ENCODE measurements around the gene ZNF730.
A peak's percentile ranks its signal among the peaks of the same experiment; 100 is the strongest.
"Not testable (repeated sequence)": the region's sequence is repeated elsewhere in the genome, so short reads cannot be mapped to it uniquely, and the experiment has no call there.

Gene ZNF730

DNA sequence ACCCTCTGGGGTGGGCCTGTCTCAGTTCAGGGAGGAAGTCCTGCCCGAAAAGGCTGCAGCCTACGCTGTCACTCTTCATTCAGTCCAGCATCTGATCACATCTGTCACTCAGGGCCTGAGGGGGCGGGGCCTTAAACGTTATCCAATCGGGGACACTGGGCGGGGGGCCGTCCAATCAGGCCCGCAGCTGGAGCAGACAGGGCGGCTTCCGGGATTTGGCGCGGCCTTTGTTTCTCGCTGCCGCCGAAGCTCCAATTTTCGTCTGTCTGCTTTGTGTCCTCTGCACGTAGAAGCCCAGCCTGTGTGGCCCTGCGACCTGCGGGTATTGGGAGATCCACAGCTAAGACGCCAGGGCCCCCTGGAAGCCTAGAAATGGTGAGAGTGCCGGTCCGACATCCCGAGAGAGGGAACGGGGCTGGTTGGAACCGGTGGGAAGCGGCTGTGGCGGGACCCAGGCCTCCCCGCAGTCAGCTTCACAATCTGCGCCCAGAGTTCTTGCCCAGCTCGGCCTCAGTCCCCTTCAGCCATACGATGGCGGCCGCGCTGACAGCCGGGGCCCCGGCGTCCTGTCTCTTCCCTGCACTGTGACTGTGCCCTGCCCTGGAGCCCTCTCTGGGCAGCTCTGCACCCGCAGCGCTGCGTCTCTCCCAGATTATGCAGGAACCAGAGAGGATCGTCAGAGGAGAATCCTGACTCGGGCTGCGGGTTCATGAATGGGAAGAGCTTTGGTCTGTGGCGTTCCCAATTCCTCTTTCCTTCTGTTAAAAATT lies at the start of gene ZNF730:
TSS of gene ZNF730 (plus strand) at position 224 of the 770 bp plus-strand sequence. CDS start at position 373, 149 bp downstream.
- peak; percentile 73 for DNase-seq (ENCODE audit: low spot score)

DNA sequence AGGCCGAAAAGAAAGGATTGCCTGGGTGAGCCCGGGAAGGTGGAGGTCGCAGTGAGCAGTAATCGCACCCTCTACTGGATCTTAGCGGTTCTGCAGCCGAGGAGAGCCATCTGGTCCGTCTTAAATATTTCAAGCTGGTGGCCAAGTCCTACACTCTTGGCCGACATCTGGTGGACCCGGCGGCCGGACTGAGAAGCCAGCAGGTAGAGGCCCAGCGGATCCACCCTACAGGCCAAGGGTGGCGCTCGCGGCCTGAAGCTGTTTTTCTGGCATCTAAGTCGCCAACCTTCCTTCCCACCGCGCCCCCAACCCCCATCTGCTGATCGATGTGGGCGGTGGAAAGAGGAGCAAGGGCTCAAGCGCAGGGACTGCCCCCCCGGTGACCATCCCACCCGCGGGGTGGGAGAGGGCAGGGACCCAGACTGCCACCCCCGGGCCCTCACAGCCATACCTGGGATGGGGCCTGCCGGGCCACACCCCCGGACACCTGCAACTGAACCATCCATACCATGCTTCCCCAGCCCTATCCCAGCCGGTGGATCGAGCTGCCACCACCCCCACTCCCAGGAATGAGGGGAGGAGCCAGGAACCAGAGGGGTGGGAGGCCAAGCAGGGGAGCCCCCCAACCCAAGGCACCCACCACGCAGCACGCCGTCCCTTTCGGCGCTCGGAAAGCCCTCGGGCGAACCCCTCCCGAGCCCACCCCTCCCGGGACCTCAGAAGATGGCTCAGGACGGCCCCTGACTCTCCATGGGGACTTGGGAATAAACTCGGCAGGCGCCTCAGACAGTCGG lies 46.3 kb upstream of the ZNF730 start:
- DNase-seq (ENCODE audit: low spot score), result no peak

DNA sequence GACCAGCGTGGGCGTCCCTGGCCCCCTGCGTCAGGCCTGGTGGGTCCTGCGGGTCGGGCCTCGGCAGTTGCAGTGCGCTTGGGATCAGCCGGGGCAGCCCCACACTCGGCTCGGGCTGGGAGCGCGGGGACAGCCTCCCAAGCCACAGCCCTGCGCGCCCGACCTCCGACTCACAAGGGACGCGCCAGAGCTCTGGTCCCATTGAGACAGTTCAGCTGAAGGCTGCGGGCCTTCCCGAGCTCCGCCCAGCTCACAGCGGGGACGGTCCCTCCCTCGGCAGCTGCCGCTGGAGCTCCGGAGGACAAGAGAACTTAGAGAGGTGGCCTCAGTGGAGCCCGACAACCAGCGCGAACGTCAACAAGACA lies 45.7 kb upstream of the ZNF730 start:
- DNase-seq (ENCODE audit: low spot score), result no peak

DNA sequence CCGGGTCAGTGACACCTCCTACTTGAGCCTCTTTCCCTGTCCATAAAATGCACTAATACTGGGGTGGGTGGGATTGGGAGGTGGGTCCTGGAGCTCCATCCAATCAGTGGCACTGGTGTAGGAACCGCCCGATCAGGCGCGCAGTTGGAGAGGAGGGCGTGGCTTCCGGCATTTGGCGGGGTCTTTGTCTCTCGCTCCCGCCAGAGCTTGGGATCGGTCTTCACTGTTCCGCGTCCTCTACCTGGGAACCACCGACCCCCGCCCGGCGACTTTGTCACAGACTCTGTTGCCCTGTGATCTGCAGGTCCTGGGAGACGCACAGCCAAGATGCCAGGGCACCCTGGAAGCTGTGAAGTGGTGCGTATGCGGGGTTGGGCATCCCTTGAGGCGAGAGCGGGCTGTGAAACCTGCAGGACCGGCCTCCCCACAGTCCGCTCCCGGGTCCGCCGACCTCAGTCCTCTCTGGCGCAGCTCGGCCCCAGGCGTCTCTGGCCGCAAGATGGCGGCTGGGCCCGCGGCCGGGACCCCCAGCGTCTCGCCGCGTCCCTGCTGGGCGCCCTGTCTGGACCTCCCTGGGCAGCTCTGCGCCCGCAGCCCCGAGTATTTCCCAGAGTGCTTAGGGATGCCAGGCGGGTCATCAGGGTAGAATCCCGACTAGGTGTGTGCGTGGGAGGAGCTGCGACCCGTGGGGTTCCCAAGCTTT lies 41.6 kb upstream of the ZNF730 start:
- peak; percentile 29 for DNase-seq (ENCODE audit: low spot score)

DNA sequence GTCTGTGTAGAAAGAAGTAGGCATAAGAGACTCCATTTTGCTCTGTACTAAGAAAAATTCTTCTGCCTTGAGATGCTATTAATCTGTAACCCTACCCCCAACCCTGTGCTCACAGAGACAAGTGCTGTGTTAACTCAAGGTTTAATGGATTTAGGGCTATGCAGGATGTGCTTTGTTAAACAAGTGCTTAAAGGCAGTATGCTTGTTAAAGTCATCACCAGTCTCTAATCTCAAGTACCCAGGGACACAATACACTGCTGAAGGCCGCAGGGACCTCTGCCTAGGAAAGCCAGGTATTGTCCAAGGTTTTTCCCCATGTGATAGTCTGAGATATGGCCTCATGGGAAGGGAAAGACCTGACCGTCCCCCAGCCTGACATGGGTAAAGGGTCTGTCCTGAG lies 39.0 kb upstream of the ZNF730 start:
- not testable (repeated sequence) for DNase-seq (ENCODE audit: low spot score)

DNA sequence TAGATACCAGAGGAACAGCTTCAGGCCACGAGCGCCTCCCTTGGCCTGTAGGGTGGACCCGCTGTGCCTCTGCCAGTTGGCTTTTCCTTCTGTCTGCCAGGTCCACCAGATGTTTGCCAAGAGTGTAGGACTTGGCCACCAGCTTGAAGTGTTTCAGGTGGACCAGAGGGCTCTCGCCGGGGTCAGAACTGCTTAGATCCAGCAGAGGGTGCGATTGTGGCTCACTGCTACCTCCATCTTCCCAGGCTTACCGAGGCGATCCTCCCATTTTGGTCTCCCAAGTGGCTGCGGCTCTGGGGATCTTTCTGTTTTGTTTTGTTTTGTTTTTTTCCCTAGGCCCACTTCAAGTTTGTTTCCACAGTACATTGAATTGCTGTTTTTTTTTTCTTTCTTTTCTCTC lies 23.0 kb upstream of the ZNF730 start:
- no peak for DNase-seq (ENCODE audit: low spot score)

DNA sequence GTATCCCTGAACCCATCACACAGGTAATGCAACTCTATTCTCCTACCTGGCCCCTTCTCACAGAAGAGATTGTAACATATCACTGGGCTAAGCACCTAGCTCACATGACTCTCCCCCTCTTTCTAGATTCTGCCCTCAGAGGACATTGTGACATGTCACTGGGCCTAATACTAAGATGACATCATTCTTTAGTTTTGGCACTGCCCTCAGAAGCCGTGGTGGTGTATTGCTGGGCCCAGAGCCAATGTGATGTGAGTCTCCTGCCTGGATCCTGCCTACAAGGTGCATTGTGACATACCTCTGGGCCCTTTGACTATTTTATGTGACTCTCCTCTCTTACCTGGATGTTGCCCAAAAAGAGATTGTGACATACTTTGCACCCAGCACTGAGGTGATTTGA lies 21.4 kb upstream of the ZNF730 start:
- no peak for DNase-seq (ENCODE audit: low spot score)

DNA sequence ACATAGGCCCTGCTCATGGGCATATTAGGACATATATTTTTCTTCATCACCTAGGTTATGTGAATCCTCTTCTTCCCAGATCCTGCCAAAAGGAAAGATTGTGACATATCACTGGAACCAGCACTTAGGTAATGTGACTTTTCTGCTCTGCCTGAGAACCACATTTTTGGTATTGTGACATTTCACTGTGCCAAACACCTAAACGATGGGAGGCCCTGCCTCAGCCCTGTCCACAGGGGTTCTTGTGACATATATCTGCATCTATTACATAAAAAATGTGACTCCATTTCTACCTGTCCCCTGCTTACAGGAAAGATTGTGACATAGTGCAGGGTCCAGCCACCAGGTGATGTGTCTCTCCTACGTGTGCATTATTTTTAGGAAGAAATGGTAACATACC lies 18.5 kb upstream of the ZNF730 start:
- no peak for DNase-seq (ENCODE audit: low spot score)

DNA sequence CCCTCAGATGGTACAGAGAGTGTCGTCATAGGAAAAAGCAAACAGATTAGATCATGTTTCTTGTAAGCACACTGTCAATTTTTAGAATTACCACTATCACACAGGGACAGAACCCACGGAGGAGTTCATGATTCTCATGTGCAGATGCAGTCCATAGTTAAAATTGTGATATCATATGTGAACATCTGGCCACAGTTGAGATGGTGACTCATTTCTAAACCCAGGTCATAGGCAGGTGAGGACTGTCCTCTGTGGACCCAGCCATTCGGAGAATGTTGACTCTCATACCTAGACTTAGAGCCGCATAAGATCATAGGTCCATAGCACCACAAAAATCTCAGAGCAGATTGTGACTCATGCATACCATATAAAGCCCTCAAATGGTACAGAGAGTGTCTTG lies 17.8 kb upstream of the ZNF730 start:
- no peak for DNase-seq (ENCODE audit: low spot score)

DNA sequence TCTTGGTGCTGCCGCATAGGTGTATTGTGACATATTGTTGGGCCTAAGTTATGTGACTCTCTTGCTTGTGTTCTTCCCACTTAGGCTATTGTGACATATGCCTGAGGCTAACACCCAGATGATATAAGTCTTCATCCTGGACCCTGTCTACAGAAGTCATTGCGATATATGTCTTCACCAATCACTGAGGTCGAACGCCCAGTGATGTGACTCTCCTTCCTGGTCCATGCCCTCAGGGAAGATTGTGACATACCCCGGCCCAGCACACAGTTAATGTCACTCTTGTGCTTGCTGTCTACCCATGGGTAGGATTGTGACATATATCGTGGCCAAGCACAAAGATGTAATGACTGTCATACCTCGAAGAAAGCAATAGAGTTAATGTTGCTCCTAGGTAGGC lies 16.9 kb upstream of the ZNF730 start:
- no peak for DNase-seq (ENCODE audit: low spot score)

DNA sequence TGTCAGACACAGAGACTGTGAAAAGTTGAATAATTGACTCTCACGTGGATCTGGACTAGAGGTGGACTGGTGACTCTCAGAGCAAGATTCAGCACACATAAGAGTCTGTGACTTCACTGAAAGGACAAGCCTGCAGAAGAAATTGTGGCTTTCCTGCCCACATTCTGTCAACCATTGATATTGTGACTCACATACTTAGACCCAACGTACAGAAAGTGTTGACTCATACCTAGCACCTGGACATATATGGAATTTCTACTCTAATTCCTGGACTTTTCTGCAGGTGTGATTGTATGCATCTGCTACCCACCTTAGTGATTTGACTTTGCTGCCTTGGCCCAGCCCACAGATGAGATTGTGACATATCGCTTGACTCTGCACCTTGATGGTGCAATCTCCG lies 15.6 kb upstream of the ZNF730 start:
- no peak for DNase-seq (ENCODE audit: low spot score)

DNA sequence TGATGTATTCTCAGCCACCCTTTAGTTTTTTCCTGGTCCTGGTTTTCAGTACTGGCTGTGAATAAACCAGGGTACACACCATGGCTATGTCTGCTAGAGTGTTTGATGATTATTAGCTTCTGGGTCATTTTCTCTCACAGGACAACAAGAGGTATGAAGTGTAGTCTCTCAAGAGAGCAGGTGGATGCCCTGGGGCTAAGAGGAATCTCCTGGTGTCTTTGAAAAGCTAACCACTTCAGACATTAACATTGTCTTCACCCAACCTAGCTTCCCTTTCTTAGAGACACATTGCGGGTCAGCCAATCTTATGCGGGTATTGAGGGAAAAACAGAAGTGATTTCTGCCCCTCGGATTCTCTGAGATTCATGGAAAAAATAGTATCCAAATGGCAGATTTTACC lies 1.6 kb downstream of the ZNF730 start:
- no peak for DNase-seq (ENCODE audit: low spot score)

DNA sequence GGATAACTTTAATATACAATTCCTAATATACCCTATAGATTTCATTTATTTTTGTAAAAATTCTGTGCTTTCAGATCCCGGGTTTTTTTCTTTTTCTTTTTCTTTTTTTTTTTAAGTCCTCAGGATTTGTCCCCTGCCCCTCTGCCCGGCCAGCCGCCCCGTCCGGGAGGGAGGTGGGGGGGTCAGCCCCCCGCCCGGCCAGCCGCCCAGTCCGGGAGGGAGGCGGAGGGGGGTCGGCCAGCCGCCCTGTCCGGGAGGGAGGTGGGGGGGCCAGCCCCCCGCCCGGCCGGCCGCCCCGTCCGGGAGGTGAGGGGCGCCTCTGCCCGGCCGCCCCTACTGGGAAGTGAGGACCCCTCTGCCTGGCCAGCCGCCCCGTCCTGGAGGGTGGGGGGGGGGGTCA lies 17.4 kb downstream of the ZNF730 start:
- DNase-seq (ENCODE audit: low spot score), result not testable (repeated sequence)

DNA sequence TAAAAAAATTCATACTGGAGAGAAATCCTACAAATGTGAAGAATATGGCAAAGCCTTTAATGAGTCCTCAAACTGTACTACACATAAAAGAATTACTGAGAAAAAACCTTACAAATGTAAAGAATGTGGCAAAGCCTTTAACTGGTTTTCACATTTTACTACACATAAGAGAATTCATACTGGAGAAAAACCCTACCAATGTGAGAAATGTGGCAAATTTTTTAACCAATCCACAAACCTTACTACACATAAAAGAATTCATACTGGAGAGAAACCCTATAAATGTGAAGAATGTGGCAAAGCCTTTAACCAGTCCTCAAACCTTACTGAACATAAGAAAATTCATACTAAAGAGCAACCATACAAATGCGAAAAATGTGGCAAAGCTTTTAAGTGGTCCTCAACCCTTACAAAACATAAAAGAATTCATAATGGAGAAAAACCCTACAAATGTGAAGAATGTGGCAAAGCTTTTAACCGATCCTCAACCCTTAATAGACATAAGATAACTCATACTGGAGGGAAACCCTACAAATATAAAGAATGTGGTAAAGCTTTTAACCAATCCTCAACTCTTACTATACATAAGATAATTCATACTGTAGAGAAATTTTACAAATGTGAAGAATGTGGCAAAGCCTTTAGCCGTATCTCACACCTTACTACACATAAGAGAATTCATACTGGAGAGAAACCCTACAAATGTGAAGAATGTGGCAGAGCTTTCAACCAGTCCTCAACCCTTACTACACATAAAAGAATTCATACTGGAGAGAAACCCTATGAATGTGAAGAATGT lies 29.0 kb downstream of the ZNF730 start:
- DNase-seq (ENCODE audit: low spot score), result no peak

DNA sequence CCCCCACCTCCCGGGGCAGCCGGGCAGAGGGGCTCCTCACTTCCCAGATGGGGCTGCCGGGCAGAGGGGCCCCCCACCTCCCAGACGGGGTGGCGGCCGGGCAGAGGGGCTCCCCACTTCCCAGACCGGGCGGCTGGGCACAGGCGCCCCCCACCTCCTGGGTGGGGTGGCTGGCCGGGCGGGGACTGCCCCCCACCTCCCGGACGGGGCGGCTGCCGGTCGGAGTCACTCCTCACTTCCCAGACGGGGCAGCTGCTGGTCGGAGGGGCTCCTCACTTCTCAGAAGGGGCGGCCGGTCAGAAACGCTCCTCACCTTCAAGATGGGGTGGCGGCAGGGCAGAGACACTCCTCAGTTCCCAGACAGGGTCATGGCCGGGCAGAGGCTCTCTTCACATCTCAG lies 43.9 kb downstream of the ZNF730 start:
- DNase-seq (ENCODE audit: low spot score), result no peak

DNA sequence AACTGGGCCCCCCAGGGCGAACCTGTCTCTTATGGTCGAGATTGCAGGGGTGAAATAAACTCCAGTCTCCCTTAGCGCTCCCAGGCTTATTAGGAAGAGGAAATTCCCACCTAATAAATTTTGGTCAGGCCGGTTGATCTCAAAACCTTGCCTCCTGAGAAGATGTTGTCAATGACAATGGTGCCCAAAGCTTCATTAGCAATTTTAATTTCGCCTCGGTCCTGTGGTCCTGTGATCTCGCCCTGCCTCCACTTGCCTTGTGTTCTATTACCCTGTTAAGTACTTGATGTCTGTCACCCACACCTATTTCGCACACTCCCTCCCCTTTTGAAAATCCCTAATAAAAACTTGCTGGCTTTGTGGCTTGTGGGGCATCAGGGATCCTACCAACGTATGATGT lies 51.5 kb downstream of the ZNF730 start:
- DNase-seq (ENCODE audit: low spot score), result not testable (repeated sequence)

DNA sequence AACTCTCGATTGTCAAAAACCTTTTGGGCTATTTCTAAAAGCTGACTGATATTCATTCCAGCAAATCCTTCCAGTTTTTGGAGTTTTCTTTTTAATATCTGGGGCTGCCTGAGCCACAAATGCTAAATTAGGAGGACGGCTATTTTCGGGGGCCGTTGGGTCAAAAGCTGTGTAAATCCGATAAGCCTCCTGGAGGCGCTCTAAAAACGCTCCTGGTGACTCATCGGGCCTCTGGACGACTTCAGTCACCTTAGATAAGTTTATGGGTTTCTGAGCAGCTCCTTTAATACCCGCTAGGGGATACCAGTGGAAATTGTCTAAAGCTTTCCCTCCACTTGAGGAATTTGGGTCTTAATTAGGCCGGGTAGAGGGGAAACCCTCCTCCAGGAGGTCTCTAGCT lies 66.4 kb downstream of the ZNF730 start:
- no peak for DNase-seq (ENCODE audit: low spot score)

DNA sequence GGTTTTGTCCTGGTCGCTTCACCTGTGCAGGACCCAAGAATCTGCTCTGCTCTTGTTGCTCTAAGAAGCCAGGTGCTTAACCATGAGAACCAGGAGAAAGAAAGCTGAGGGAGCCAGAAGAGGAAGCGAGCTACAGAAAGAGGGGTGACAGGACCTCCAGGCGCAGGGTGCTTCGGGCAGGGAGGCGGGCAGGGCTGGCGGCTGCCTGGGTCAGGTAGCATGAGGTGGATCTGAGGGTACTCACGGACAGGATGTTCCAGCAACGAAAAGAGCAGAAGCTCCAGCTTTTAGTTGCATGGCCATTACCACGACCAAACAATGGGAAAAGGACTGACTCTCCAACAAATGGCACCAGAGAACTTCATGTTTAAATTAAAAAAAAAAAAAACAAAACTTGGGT lies 73.5 kb downstream of the ZNF730 start:
- DNase-seq (ENCODE audit: low spot score), result no peak
